Mesothelial cell of epicardium (in vitro differentiated cells): Measurements from ENCODE around the gene B3GNT5. TPM values are rescaled to one million over a fixed set of nuclear protein-coding genes. Genes with fewer than 3 reads are reported as not detected.

Experiments used
- DNase-seq, 2 experiments: peaks; one replicate each; pipeline ENCODE4 v3.0.0; 2021; ENCODE audit warnings: low spot score in 2 of 2; ENCODE audit not compliant: unreplicated experiment in 2 of 2
- H3K27ac Mint-ChIP-seq: 2 replicates; pipeline ENCODE4 v1.8.0; 2021; ENCODE audit warnings: mixed read lengths
- H3K27me3 Mint-ChIP-seq: 2 replicates; pipeline ENCODE4 v1.8.0; 2021; ENCODE audit warnings: low read depth, mixed read lengths
- H3K36me3 Mint-ChIP-seq: 2 replicates; pipeline ENCODE4 v1.8.0; 2021; ENCODE audit warnings: mixed read lengths
- H3K4me1 Mint-ChIP-seq: 2 replicates; pipeline ENCODE4 v1.8.0; 2021; ENCODE audit warnings: mixed read lengths
- H3K4me3 Mint-ChIP-seq: 2 replicates; pipeline ENCODE4 v1.8.0; 2021; ENCODE audit warnings: mild to moderate bottlenecking, moderate library complexity, mixed read lengths
- H3K9me3 Mint-ChIP-seq: 2 replicates; pipeline ENCODE4 v1.8.0; 2021; ENCODE audit warnings: mixed read lengths
- total RNA-seq: library from RNA; stranded (reverse); gene quantifications from 3 replicates; pipeline ENCODE4 v1.2.1, GENCODE V29; 2021
- TF ChIP-seq, protein P1 (sequence below): fragments of 200-600 bp; sonication (generic); IDR thresholded peaks from one replicate; pipeline ENCODE4 v1.5.0; 2021; ENCODE audit warnings: antibody characterized with exemption; ENCODE audit not compliant: unreplicated experiment

The B3GNT5 gene, protein sequence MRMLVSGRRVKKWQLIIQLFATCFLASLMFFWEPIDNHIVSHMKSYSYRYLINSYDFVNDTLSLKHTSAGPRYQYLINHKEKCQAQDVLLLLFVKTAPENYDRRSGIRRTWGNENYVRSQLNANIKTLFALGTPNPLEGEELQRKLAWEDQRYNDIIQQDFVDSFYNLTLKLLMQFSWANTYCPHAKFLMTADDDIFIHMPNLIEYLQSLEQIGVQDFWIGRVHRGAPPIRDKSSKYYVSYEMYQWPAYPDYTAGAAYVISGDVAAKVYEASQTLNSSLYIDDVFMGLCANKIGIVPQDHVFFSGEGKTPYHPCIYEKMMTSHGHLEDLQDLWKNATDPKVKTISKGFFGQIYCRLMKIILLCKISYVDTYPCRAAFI
- 28.8 to 29.1 TPM (median 29.1 TPM) in 3 replicates for total RNA-seq

DNA sequence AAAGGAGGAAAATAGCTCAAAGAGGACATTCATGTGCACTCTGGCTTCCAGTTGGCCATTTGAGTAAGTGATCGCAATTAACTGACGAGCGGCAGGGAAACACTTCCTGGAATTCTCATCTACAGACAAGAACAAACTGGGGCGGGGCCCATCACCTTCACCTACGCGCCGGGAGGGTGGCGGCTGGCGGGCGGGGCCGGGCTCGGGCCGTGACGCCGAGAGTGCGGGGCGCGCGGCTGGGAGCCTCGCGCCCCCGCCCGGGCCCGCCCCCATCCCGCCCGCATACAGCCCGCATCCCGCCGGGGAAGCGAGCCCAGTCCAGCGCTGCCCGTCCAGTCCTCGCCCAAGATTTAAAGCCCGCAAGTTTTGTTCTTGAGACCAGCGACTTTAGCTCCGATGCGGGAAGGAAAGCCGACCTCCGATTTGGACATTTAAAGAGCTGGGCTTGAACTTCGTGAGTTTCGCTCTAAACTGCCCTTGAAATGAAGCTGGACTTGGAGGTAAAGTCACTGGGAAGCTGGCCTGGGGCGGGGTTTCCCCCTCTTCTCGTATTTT lies at the start of gene B3GNT5:
Gene B3GNT5, plus strand, starts transcription at position 281 of the 555 bp plus-strand sequence. CDS start 16,546 bp downstream, outside the sequence.
- Mint-ChIP-seq H3K4me3 (peak within 1 kb of the TSS; percentile 84), H3K36me3 (no peaks in the 10 kb centered on the region), H3K27ac (peak within 1 kb of the TSS; percentile 93), H3K27me3 (no peaks in the 10 kb centered on the region), H3K9me3 (no peaks in the 10 kb centered on the region), H3K4me1 (peaks cover 17% of the 10 kb centered on the region)
- no peak for DNase-seq
- TF ChIP-seq, protein P1, sequence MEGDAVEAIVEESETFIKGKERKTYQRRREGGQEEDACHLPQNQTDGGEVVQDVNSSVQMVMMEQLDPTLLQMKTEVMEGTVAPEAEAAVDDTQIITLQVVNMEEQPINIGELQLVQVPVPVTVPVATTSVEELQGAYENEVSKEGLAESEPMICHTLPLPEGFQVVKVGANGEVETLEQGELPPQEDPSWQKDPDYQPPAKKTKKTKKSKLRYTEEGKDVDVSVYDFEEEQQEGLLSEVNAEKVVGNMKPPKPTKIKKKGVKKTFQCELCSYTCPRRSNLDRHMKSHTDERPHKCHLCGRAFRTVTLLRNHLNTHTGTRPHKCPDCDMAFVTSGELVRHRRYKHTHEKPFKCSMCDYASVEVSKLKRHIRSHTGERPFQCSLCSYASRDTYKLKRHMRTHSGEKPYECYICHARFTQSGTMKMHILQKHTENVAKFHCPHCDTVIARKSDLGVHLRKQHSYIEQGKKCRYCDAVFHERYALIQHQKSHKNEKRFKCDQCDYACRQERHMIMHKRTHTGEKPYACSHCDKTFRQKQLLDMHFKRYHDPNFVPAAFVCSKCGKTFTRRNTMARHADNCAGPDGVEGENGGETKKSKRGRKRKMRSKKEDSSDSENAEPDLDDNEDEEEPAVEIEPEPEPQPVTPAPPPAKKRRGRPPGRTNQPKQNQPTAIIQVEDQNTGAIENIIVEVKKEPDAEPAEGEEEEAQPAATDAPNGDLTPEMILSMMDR: no peak

DNA sequence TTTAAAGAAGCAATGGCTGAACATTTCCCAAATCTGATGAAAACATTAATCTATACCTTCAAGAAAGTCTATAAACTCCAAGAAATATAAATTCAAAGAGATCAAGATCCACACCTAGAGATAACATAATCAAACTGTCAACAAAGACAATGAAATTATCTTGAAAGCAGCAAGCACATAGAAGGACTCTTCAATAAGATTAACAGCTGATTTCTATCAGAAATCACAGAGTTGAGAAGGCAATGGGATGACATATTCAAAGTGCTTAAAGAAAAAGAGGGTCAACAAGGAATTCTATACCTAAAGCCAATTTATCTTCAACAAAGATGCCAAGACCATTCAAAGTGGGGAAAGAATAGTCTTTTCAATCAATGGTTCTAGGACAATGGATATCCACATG lies 49.4 kb upstream of the B3GNT5 start:
- no peak for DNase-seq
- Mint-ChIP-seq H3K27ac (no peak overlapping the region), H3K27me3 (no peaks in the 10 kb centered on the region), H3K4me1 (peaks cover 2% of the 10 kb centered on the region), H3K36me3 (peaks cover 8% of the 10 kb centered on the region), H3K4me3 (no peak overlapping the region), H3K9me3 (peaks cover 28% of the 10 kb centered on the region)
- TF ChIP-seq, protein P1: no peak

DNA sequence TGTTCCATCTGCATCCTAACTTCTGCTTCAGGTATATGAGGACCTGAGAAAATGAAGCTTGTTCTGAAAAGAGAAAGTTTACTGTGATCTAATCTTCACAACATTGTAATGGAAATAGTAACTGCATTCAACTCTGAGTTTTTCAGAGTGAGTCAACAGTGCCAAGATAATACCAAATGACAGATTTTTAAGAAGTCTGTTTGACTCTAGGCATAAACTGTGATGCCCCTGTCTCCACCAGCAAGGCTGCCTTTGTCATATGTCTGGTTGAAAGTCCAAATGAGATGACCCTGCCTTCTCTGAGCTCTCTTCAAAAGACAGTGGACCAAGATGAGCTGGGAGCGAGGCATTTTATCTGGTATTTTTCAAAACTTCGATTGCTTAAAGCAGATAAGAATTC lies 44.8 kb upstream of the B3GNT5 start:
- no peak overlapping the region for H3K4me3 Mint-ChIP-seq
- DNase-seq: no peak
- peaks cover 14% of the 10 kb centered on the region for H3K9me3 Mint-ChIP-seq
- H3K27me3 Mint-ChIP-seq: no peaks in the 10 kb centered on the region
- no peak overlapping the region for H3K27ac Mint-ChIP-seq
- peaks cover 11% of the 10 kb centered on the region for H3K4me1 Mint-ChIP-seq
- peaks cover 6% of the 10 kb centered on the region for H3K36me3 Mint-ChIP-seq
- TF ChIP-seq, protein P1: no peak

DNA sequence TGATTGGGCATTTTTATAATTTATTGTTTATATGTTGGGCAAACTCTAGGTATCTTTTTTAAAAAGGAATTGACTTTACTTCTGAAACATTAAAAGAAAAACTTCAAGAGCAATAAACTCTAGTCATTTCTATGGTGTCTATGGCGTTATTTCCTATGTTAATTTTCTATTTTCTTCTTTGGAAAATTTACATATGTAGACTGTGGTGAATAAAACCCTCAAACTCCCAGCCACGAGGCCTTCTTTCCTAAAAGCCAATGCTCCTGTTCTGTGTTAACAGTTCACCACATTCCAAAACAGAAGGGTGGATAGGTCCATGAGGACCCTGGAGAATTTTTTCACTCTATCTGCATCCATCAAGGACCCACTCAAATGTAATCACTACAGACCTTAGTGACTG lies 44.3 kb upstream of the B3GNT5 start:
- Mint-ChIP-seq H3K27ac (no peak overlapping the region), H3K4me1 (peaks cover 11% of the 10 kb centered on the region), H3K9me3 (peaks cover 8% of the 10 kb centered on the region), H3K36me3 (peaks cover under 1% of the 10 kb centered on the region), H3K27me3 (no peaks in the 10 kb centered on the region), H3K4me3 (no peak overlapping the region)
- DNase-seq: no peak
- TF ChIP-seq, protein P1: no peak

DNA sequence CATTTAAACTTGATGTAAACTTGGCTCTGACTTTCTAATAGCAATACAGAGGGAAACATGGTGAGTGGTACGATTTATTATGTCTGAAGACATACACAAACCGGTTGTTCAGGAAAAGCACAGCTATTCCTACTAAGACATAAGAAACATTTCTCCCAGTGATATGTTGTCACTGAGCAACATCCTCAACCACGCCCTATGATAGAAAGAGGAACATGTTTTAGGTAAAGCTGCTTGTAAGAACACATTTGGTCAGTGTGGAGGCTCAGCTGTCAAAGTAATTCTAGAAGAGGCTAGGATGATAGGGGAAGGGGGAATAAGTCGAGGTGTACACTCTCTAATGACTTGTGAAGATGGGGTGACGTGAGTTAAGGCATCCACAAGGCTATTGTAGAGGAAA lies 42.7 kb upstream of the B3GNT5 start:
- H3K27me3 Mint-ChIP-seq: no peaks in the 10 kb centered on the region
- H3K27ac Mint-ChIP-seq: peak overlapping the region; percentile 11
- TF ChIP-seq, protein P1: no peak
- H3K4me3 Mint-ChIP-seq: no peak overlapping the region
- DNase-seq: no peak
- no peaks in the 10 kb centered on the region for H3K36me3 Mint-ChIP-seq
- no peaks in the 10 kb centered on the region for H3K9me3 Mint-ChIP-seq
- H3K4me1 Mint-ChIP-seq: peaks cover 22% of the 10 kb centered on the region
